ENCODE results near the gene HOXC10.

Gene HOXC10

GRCh38 chr12:54017027-54017788 is 32.3 kb downstream of the HOXC10 start:
- no peak for DNase-seq (ENCODE audit: low read depth)

GRCh38 chr12:54017878-54018467 is 33.0 kb downstream of the HOXC10 start:
- no peak for DNase-seq (ENCODE audit: low read depth)

- DNase-seq (ENCODE audit: low read depth) = no peak
Observed at GRCh38 chr12:54018468-54018984, 33.6 kb downstream of the HOXC10 start.

GRCh38 chr12:54019091-54019811 is 34.3 kb downstream of the HOXC10 start:
- no peak for DNase-seq (ENCODE audit: low read depth)

- no peak for DNase-seq (ENCODE audit: low read depth)
Observed at GRCh38 chr12:54019924-54020590, 35.1 kb downstream of the HOXC10 start.

- no peak for DNase-seq (ENCODE audit: low read depth)
Observed at GRCh38 chr12:54020591-54021405, 35.9 kb downstream of the HOXC10 start.

- DNase-seq (ENCODE audit: low read depth) = no peak
Observed at GRCh38 chr12:54021432-54022013, 36.6 kb downstream of the HOXC10 start.

GRCh38 chr12:54022960-54023884 is 38.3 kb downstream of the HOXC10 start:
- no peak for DNase-seq (ENCODE audit: low read depth)

GRCh38 chr12:54024127-54024526 is 39.2 kb downstream of the HOXC10 start:
- no peak for DNase-seq (ENCODE audit: low read depth)

GRCh38 chr12:54024581-54025305 is 39.8 kb downstream of the HOXC10 start:
- DNase-seq (ENCODE audit: low read depth) = no peak

GRCh38 chr12:54025499-54026405 is 40.8 kb downstream of the HOXC10 start:
- DNase-seq (ENCODE audit: low read depth) = no peak

GRCh38 chr12:54026640-54027441 is 41.9 kb downstream of the HOXC10 start:
- DNase-seq (ENCODE audit: low read depth) = no peak

- DNase-seq (ENCODE audit: low read depth) = no peak
Observed at GRCh38 chr12:54027442-54027786, 42.5 kb downstream of the HOXC10 start.

- no peak for DNase-seq (ENCODE audit: low read depth)
Observed at GRCh38 chr12:54028314-54029201, 43.6 kb downstream of the HOXC10 start, which contains the start of gene HOXC6. TSS of gene HOXC6 (plus strand) at chr12:54028440. CDS start at chr12:54028522, 82 bp downstream.

- no peak for DNase-seq (ENCODE audit: low read depth)
Observed at GRCh38 chr12:54029529-54030441, 44.8 kb downstream of the HOXC10 start.

Measured in non-pigmented ciliary epithelial cell (primary cell).